ENCODE data around the gene RNF145. TPM values are rescaled to one million over a fixed set of nuclear protein-coding genes. Genes with fewer than 3 reads are reported as not detected.
"Not testable (repeated sequence)": the region's sequence is repeated elsewhere in the genome, so short reads cannot be mapped to it uniquely, and the experiment has no call there.

The RNF145 gene
- polyA plus RNA-seq, 3 donors from 2014 or later = 4.3 to 11.1 (median 5.9) TPM

DNA sequence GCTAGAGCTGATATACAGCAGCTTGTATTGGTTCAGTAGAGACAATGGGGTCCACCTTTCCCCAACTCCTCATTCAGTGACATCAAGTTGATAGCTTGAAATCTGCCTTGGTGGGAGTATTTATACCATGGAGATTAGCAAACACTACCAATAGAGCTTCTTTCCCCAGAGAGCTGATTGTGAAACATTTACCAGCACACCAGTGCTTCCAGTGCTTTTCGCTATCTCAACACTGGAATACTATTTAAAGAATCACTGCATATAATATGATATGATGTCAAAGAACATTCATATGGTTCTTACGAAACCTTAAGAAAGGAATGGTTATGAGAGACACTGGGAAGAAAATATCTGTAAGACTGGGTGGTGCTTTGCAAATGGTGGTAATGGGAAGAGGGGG, 21.8 kb upstream of the RNF145 start:
- Mint-ChIP-seq H3K4me1 (no peaks in the 10 kb centered on the region), H3K27me3 (ENCODE audit: low read depth in 3 of 3) (peaks cover 0 to 8% (median 3%) of the 10 kb centered on the region in 3 donors), H3K4me3 (no peak overlapping the region), H3K9me3 (no peaks in the 10 kb centered on the region), H3K27ac (no peak overlapping the region), H3K36me3 (no peaks in the 10 kb centered on the region)
- DNase-seq = no peak

DNA sequence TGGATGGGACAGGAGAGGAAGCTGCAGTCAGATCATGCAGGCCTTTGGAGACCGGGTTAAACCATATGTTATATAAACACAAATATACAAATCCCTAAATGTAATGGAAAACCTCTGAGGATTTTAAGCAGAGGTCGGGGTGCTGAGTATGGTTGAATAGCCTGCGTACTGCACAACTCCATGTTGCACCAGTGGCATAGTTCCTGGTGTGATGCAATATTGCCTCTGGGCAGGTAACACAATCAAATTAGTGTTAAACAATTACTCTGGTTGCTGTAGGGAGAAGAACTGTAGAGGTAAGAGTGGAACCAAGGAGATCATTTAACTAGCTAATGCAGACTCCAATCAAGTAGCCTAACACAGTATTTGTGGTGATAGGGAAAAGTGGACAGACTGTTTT, 21.3 kb upstream of the RNF145 start:
- Mint-ChIP-seq H3K27me3 (ENCODE audit: low read depth in 3 of 3) (peaks cover 0 to 8% (median 3%) of the 10 kb centered on the region in 3 donors), H3K36me3 (no peaks in the 10 kb centered on the region), H3K4me3 (no peak overlapping the region), H3K9me3 (no peaks in the 10 kb centered on the region), H3K27ac (no peak overlapping the region), H3K4me1 (no peaks in the 10 kb centered on the region)
- DNase-seq = no peak

DNA sequence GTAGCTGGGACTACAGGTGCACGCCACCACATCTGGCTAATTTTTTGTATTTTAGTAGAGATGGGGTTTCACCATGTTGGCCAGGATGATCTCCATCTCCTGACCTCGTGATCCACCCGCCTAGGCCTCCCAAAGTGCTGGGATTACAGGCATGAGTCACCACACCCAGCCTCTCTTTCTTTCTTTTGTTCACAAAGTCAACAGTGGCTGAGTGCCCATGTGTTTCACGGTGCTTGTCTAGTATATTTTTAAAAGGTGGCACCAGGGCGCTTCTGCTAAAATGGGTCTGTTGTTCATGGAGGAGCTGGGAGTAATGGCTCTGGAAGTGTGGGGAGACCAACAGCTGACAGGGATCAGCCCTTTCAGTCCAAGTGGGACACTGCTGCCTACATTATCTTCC, 18.7 kb upstream of the RNF145 start:
- H3K9me3 Mint-ChIP-seq; H3K4me3 Mint-ChIP-seq; H3K36me3 Mint-ChIP-seq; H3K4me1 Mint-ChIP-seq; DNase-seq; H3K27ac Mint-ChIP-seq; H3K27me3 Mint-ChIP-seq (ENCODE audit: low read depth in 3 of 3): not testable (repeated sequence)

DNA sequence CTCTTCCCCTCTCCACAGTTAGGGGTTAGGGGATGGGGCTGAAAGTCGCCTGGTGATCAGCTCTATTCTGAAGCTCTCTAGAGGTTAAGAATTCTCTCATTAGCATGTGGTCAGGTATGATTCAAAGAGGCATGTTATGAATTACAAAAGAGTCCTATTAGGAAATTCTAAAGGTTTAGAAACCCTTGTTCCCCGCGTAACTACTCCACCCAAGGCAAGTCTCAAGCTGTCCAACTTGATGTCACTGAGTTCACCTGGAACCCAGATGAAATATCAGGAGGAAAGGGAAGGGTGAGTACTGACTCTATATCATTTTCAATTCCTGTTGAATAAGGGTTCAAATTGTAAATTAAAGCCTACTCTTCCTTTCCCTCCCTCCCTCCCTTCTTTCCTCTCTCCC, 18.1 kb upstream of the RNF145 start:
- peaks cover 2 to 8% (median 6%) of the 10 kb centered on the region in 3 donors for H3K27me3 Mint-ChIP-seq (ENCODE audit: low read depth in 3 of 3)
- no peaks in the 10 kb centered on the region for H3K36me3 Mint-ChIP-seq
- H3K4me3 Mint-ChIP-seq = no peak overlapping the region
- H3K4me1 Mint-ChIP-seq = no peaks in the 10 kb centered on the region
- no peaks in the 10 kb centered on the region for H3K9me3 Mint-ChIP-seq
- no peak overlapping the region for H3K27ac Mint-ChIP-seq
- DNase-seq = no peak

DNA sequence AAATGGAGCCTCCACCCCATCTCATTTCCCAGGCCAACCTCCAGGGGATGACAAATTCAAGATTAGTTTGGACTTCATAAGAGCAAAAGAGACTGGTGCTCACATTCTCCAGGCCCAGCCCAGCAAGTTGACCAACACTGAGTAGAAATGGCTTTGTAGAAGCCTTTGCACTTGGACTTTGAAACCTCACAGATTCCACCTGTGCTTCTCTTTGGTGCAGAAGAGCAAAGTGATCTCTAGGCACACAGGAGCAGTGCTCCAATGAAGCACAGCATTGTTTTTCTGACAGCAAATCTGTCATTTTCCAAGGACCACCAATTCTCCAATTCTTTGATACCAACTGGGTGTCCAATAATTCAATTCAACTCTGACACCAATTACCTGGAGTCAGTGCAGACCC, 17.1 kb upstream of the RNF145 start:
- Mint-ChIP-seq H3K36me3 (no peaks in the 10 kb centered on the region), H3K27ac (no peak overlapping the region), H3K27me3 (ENCODE audit: low read depth in 3 of 3) (peaks cover 2 to 7% (median 6%) of the 10 kb centered on the region in 3 donors), H3K9me3 (no peaks in the 10 kb centered on the region), H3K4me3 (no peak overlapping the region), H3K4me1 (no peaks in the 10 kb centered on the region)
- no peak for DNase-seq

DNA sequence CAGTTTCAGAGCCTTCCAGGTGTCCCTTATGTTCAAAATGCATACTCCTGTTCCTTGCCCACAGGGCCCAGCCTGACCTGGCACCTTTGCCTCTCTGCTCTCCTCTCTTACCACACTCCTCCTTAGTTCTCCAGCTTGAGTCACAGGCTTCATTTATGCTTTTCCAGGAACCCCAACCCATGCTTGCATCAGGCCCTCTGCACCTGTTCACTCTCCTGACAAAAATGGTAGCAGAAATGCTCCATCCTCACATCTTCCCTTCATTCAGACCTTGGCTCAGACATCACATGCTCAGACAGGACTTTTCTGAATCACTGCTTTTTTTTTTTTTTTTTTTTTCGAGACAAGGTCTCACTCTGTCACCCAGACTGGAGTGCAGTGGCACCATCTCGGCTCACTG, 15.1 kb upstream of the RNF145 start:
- no peaks in the 10 kb centered on the region for H3K9me3 Mint-ChIP-seq
- H3K4me1 Mint-ChIP-seq = peaks cover 10 to 16% of the 10 kb centered on the region in 2 donors
- no peaks in the 10 kb centered on the region for H3K36me3 Mint-ChIP-seq
- no peak overlapping the region for H3K27ac Mint-ChIP-seq
- DNase-seq = no peak
- H3K4me3 Mint-ChIP-seq = no peak overlapping the region
- peaks cover 0 to 3% (median 2%) of the 10 kb centered on the region in 3 donors for H3K27me3 Mint-ChIP-seq (ENCODE audit: low read depth in 3 of 3)

DNA sequence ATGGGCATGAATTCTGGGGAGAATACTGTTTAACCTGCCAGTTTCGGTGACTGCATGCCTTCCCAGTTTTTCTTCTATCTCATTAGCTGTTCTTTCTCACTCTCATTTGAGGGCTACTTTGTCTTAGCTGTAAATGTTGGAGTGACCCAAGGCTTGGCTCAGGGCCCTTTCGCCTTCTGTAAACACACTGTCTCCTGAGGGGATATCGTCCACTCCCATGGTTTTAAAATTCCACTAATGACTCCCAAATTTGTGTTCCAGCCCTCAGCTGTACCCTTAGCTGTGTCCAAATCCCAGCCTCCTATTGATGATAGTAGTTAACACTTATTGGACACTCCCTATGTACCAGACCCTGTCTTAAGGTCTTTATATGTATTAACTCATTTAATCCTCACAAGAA, 14.1 kb upstream of the RNF145 start:
- Mint-ChIP-seq H3K4me3 (no peak overlapping the region), H3K4me1 (peaks cover 15 to 16% of the 10 kb centered on the region in 2 donors)
- DNase-seq = no peak

DNA sequence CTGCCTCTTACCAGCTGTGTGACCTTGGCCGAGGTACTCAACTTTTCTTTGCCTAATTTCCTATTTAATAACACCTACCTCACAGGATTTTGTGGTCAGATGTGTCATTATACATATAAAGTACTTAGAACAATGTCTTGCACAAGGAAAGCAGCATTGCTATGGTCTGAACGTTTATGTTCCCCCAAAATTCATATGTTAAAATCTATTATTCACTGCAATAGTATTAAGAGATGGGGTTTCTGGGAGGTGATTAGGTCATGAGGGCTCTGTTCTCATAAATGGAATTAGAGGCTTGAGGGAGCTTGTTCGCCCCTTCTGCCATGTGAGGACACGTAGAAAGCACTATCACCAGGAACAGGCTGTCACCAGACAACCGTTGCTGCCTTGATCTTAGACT, 10.9 kb upstream of the RNF145 start:
- Mint-ChIP-seq H3K4me3 (no peak overlapping the region), H3K27ac (peak overlapping the region in 1 of 6 donors; percentile 46), H3K36me3 (no peaks in the 10 kb centered on the region)

More for the DNA sequence above, 14.1 kb upstream of the RNF145 start:
- H3K9me3 Mint-ChIP-seq = no peaks in the 10 kb centered on the region
- H3K36me3 Mint-ChIP-seq = no peaks in the 10 kb centered on the region
- peaks cover 0 to 5% (median 2%) of the 10 kb centered on the region in 3 donors for H3K27me3 Mint-ChIP-seq (ENCODE audit: low read depth in 3 of 3)
- H3K27ac Mint-ChIP-seq = no peak overlapping the region

DNA sequence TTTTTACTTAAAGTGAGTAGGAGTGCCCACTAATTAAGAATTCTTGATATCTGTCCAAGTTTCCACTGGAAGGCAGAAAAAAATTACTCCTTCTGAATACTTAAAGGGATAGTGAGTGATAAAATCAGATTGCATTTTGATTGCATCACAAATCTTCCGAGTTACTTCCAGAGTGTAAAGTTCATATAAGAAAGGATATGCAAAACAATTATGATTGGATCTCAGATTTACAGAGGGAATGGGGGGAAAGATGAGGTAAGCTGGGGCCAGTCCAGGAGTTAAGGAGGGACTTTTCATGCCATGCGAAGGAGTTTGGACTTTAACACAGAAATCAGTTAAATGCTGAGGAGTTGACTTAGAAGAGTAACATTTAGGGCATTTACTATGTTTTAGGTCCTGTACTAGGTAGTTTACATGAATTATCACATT, 9.3 kb upstream of the RNF145 start:
- peaks cover 18 to 23% of the 10 kb centered on the region in 2 donors for H3K4me1 Mint-ChIP-seq
- H3K9me3 Mint-ChIP-seq = no peaks in the 10 kb centered on the region
- peaks cover 5 to 6% (median 6%) of the 10 kb centered on the region in 3 donors for H3K27me3 Mint-ChIP-seq (ENCODE audit: low read depth in 3 of 3)
- H3K36me3 Mint-ChIP-seq = no peaks in the 10 kb centered on the region
- DNase-seq = no peak
- H3K27ac Mint-ChIP-seq = no peak overlapping the region
- no peak overlapping the region for H3K4me3 Mint-ChIP-seq

More for the DNA sequence above, 10.9 kb upstream of the RNF145 start:
- Mint-ChIP-seq H3K27me3 (ENCODE audit: low read depth in 3 of 3) (peaks cover 5 to 8% (median 5%) of the 10 kb centered on the region in 3 donors), H3K9me3 (no peaks in the 10 kb centered on the region), H3K4me1 (peaks cover 18 to 23% of the 10 kb centered on the region in 2 donors)
- no peak for DNase-seq

DNA sequence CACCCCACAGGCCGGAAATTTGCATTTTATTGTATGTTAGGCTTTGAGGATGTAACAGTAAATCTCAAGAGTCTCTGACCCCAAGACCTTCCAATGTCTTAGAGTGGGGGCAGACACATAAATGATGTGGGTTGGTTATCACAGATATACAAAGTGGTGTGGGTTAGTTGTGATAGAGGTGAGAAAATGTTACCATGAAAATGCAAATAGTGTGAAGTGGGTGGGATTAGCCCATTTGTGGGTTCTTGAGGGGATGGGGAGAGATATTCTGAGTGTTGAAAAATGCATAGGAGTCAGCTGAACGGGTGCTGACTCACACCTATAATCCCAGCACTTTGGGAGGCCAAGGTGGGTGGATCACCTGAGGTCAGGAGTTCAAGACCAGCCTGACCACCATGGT, 7.9 kb upstream of the RNF145 start:
- no peaks in the 10 kb centered on the region for H3K36me3 Mint-ChIP-seq
- H3K9me3 Mint-ChIP-seq = no peaks in the 10 kb centered on the region

DNA sequence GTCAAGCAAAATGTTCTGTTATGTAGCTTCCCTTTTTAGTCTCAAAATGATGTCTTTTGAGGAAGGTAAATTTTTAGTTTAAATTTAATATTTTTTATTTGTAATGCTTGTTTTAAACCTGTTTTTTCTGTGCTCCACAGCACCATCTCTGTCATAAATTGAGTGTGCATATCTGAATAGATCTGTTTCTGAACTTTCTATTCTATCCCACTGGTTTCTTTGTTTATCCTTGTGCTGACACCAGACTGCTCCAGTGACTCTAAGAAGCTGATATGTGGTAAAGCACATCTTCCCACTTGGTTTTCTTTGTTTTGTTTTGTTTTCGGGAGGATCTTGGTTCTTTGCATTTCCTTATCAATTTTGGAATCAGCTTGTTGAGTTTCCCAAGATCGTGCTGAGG, 7.1 kb upstream of the RNF145 start:
- DNase-seq = no peak
- peaks cover 18 to 23% of the 10 kb centered on the region in 2 donors for H3K4me1 Mint-ChIP-seq
- no peak overlapping the region for H3K4me3 Mint-ChIP-seq
- H3K9me3 Mint-ChIP-seq = no peaks in the 10 kb centered on the region
- no peak overlapping the region for H3K27ac Mint-ChIP-seq
- peaks cover 3 to 6% (median 6%) of the 10 kb centered on the region in 3 donors for H3K27me3 Mint-ChIP-seq (ENCODE audit: low read depth in 3 of 3)
- no peaks in the 10 kb centered on the region for H3K36me3 Mint-ChIP-seq

More for the DNA sequence above, 7.9 kb upstream of the RNF145 start:
- peak in 2 of 3 donors; percentile 3 to 11 for DNase-seq
- Mint-ChIP-seq H3K4me3 (no peak overlapping the region), H3K27ac (no peak overlapping the region), H3K27me3 (ENCODE audit: low read depth in 3 of 3) (peaks cover 3 to 6% (median 6%) of the 10 kb centered on the region in 3 donors), H3K4me1 (peaks cover 18 to 23% of the 10 kb centered on the region in 2 donors)

DNA sequence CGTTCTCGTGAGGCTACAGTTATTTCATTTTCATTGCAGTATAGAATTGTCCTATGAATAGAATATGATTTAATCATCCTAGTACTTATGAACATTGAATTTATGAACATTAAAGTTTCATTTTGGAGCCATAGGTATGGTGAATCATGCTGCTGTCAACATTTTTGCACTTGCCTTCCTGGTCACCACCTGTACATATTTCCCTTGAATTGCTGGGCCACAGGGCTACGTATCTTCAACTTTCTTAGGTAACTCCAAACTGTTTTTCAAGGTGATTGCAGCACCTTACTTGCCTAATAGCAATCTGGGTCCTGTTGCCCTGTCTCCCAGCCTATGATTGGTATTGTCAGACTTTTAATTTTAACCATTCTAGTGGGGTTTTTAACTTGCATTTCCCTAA, 6.5 kb upstream of the RNF145 start:
- no peak for DNase-seq
- no peak overlapping the region for H3K27ac Mint-ChIP-seq
- peaks cover 18 to 20% of the 10 kb centered on the region in 2 donors for H3K4me1 Mint-ChIP-seq
- no peak overlapping the region for H3K4me3 Mint-ChIP-seq
- H3K9me3 Mint-ChIP-seq = no peaks in the 10 kb centered on the region
- peaks cover 3 to 6% (median 6%) of the 10 kb centered on the region in 3 donors for H3K27me3 Mint-ChIP-seq (ENCODE audit: low read depth in 3 of 3)
- H3K36me3 Mint-ChIP-seq = no peaks in the 10 kb centered on the region

DNA sequence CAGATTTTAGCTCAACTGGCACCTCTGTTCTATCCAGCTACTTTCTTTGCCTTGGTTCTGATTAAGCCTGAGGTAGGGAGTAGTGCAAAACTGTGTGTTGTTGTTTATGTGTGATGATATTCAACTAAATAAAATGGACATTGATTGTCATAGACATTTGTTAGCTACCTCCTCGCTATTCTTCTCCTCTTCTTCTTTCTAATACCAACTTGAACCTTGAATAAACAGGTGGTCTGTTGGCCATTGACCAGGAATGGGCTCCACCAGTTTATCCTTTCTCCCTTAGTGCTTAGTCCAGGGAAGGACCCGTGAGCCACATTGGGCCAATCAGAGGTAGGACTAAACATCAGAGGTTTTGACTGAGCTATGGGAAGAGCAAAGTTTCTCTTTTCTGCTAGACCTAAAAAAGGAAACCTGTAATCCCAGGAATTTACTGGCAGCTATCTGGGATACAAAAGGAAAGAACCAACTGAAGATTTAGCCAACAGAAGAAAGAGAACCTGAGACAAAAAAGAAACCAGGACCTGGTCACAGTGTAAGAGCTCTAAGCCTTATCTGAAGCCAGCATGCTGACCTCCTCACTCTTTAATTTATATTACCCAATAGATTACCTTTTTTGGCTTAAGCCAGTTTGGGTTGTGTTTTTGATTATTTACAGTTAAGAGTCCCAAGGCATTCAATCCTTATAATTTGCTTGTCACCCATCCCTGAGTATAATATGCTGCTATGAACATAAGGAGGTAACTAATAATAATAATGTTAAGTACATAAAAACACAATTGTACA, 5.3 kb upstream of the RNF145 start:
- no peak overlapping the region for H3K4me3 Mint-ChIP-seq
- H3K4me1 Mint-ChIP-seq = peaks cover 15 to 20% of the 10 kb centered on the region in 2 donors
- no peak for DNase-seq
- peaks cover 7 to 13% (median 10%) of the 10 kb centered on the region in 3 donors for H3K27me3 Mint-ChIP-seq (ENCODE audit: low read depth in 3 of 3)
- no peak overlapping the region for H3K27ac Mint-ChIP-seq
- no peaks in the 10 kb centered on the region for H3K9me3 Mint-ChIP-seq
- no peaks in the 10 kb centered on the region for H3K36me3 Mint-ChIP-seq

DNA sequence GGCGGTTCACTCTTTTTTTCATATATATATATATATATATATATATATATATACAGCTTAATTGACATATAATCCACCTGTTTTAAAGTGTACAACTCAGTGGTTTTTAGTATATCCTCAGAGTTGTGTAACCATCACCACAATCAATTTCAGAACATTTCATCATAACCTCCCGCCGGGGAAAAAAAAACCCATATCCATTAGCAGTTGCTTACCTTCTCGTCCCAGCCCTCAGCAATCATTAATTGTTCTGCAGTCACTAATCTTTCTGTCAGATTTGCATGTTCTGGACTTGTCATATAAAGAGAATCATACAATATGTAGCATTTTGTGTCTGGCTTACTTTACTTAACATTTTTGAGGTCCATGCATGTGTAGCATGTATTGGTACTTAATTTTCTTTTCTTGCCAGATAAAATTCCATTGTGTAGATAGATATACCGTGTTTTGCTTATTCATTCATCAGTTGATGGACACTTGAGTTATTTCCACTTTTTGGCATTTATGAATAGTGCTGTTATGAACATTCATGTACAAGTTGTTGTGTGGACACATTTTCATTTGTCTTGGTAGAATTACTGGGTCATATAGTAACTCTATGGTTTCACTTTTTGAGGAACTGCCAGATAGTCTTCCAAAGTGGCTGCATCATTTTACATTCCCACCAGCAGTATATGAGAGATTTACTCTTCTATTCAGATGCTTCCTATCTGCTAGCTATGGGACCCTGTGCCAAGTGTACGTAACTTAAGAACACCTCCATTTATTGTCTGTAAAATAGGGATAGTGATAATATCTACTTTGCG, 3.5 kb upstream of the RNF145 start:
- Mint-ChIP-seq H3K36me3 (no peaks in the 10 kb centered on the region), H3K4me3 (no peak overlapping the region), H3K27me3 (ENCODE audit: low read depth in 3 of 3) (peaks cover 13 to 22% (median 20%) of the 10 kb centered on the region in 3 donors), H3K27ac (no peak overlapping the region), H3K4me1 (peaks cover 18 to 19% of the 10 kb centered on the region in 2 donors), H3K9me3 (no peaks in the 10 kb centered on the region)
- no peak for DNase-seq
